GM23248 (cell line): Measurements from ENCODE around the gene NOL4L. TPM values are rescaled to one million over a fixed set of nuclear protein-coding genes. Genes with fewer than 3 reads are reported as not detected.

Experiments
- DNase-seq: peaks from one replicate; pipeline ENCODE4 v3.0.0-alpha.2; 2015
- H2AFZ ChIP-seq: fragments of 200-600 bp; sonication (generic); 2 replicates; pipeline ENCODE4 v1.6.1; 2016; ENCODE audit warnings: antibody characterized with exemption
- H3F3A ChIP-seq: fragments of 200-600 bp; sonication (generic); 2 replicates; pipeline ENCODE4 v1.6.1; 2016; ENCODE audit warnings: mild to moderate bottlenecking, antibody characterized with exemption, mixed run types; ENCODE audit not compliant: insufficient read depth
- H3K27ac ChIP-seq: fragments of 200-600 bp; sonication (generic); 2 replicates; pipeline ENCODE4 v1.5.1; 2016; ENCODE audit warnings: mild to moderate bottlenecking
- H3K27me3 ChIP-seq: fragments of 200-600 bp; sonication (generic); replicated peaks from 2 replicates; pipeline ENCODE4 v1.6.1; 2016; ENCODE audit warnings: mild to moderate bottlenecking; ENCODE audit not compliant: insufficient read depth
- H3K36me3 ChIP-seq: fragments of 200-600 bp; sonication (generic); 2 replicates; pipeline ENCODE4 v1.6.1; 2016; ENCODE audit warnings: low read depth, mild to moderate bottlenecking
- H3K4me1 ChIP-seq: fragments of 200-600 bp; sonication (generic); 2 replicates; pipeline ENCODE4 v1.6.1; 2016; ENCODE audit warnings: mild to moderate bottlenecking; ENCODE audit not compliant: insufficient read depth
- H3K4me2 ChIP-seq: fragments of 200-600 bp; sonication (generic); one replicate; pipeline ENCODE4 v1.6.1; 2016; ENCODE audit warnings: mild to moderate bottlenecking; ENCODE audit not compliant: unreplicated experiment
- H3K4me3 ChIP-seq: fragments of 200-600 bp; sonication (generic); 2 replicates; pipeline ENCODE4 v1.5.1; 2016; ENCODE audit warnings: mild to moderate bottlenecking
- H3K79me2 ChIP-seq: fragments of 200-600 bp; sonication (generic); 2 replicates; pipeline ENCODE4 v1.6.1; 2016; ENCODE audit warnings: mild to moderate bottlenecking; ENCODE audit not compliant: insufficient read depth
- H3K9ac ChIP-seq: fragments of 200-600 bp; sonication (generic); 2 replicates; pipeline ENCODE4 v1.6.1; 2016; ENCODE audit warnings: mild to moderate bottlenecking
- H3K9me2 ChIP-seq: fragments of 200-600 bp; sonication (generic); 2 replicates; pipeline ENCODE4 v1.6.1; 2016; ENCODE audit warnings: mixed run types, mild to moderate bottlenecking, moderate library complexity; ENCODE audit not compliant: insufficient read depth
- H3K9me3 ChIP-seq: fragments of 200-600 bp; sonication (generic); one replicate; pipeline ENCODE4 v1.6.1; 2017; ENCODE audit warnings: low read depth
- H4K20me1 ChIP-seq: fragments of 200-600 bp; sonication (generic); 2 replicates; pipeline ENCODE4 v1.6.0; 2016; ENCODE audit not compliant: insufficient read depth
- EZH2 ChIP-seq: fragments of 200-600 bp; sonication (generic); IDR thresholded peaks from 2 replicates; pipeline ENCODE4 v1.6.1; 2018; ENCODE audit warnings: antibody characterized with exemption, mild to moderate bottlenecking; ENCODE audit not compliant: insufficient read depth, poor library complexity, severe bottlenecking
- EZH2phosphoT487 ChIP-seq: fragments of 200-600 bp; sonication (generic); IDR thresholded peaks from 2 replicates; pipeline ENCODE4 v1.6.1; 2018; ENCODE audit warnings: antibody characterized with exemption, moderate library complexity, mild to moderate bottlenecking, low read depth; ENCODE audit not compliant: insufficient read depth
- WGBS, 2 experiments: methylation state at CpG; one replicate each; pipeline ENCODE4 v1.1.6; 2015 to 2017; ENCODE audit warnings: low lambda C conversion rate in 2 of 2, low coverage in 1 of 2; ENCODE audit errors: missing lambda C conversion rate in 2 of 2; 5-methylcytosine and 5-hydroxymethylcytosine counted together
- in situ Hi-C: fragments of 300-500 bp; cut with MboI; formaldehyde crosslinking; loops from 2 replicates; pipeline ENCODE4 v1.15.0; 2020
- polyA plus RNA-seq: library from polyadenylated mRNA; unstranded; fragments of >200 nt; fragmentation: Nextera tagmentation; extraction: Ambion mirVana; gene quantifications from 2 replicates; pipeline ENCODE4 v1.2.1, GENCODE V29; 2016
- total RNA-seq: library from RNA; depleted of rRNA; stranded (reverse); fragments of >200 nt; shearing (Covaris generic); gene quantifications from 2 replicates; pipeline ENCODE4 v1.2.3, GENCODE V29; 2014

Gene NOL4L
- total and polyA plus RNA-seq, 2 experiments from 2014 or later: 5.2 to 7.9 TPM

GRCh38 chr20:32519381-32519730 lies 65.8 kb downstream of the NOL4L start:
- in situ Hi-C loops: loop anchor here (10.0 kb wide), 1 partner anchor 135 kb away; no protein-coding TSS in a partner anchor
- DNase-seq: no peak
- Histone ChIP-seq H3K9ac (no peak overlapping the region), H3K36me3 (no peaks in the 10 kb centered on the region), H2AFZ (no peak overlapping the region), H3F3A (no peaks in the 10 kb centered on the region), H3K9me2 (no peaks in the 10 kb centered on the region), H3K27me3 (no peaks in the 10 kb centered on the region), H3K4me2 (no peak overlapping the region), H3K4me1 (no peaks in the 10 kb centered on the region), H3K9me3 (no peaks in the 10 kb centered on the region), H3K79me2 (no peaks in the 10 kb centered on the region), H3K27ac (no peak overlapping the region), H4K20me1 (no peaks in the 10 kb centered on the region), H3K4me3 (no peak overlapping the region)
- TF ChIP-seq EZH2phosphoT487: no peak
- TF ChIP-seq EZH2: no peak
- WGBS, 2 experiments: 85 to 89% methylated on average over 11 of the region's 11 CpGs

- no peaks in the 10 kb centered on the region for H3K9me2 ChIP-seq
- H3K9me3 ChIP-seq: no peaks in the 10 kb centered on the region
- no peaks in the 10 kb centered on the region for H4K20me1 ChIP-seq
- H2AFZ ChIP-seq: no peak overlapping the region
- in situ Hi-C loops: loop anchor here (10.0 kb wide), 1 partner anchor 136 kb away; no protein-coding TSS in a partner anchor
- H3K4me2 ChIP-seq: no peak overlapping the region
- no peak overlapping the region for H3K4me3 ChIP-seq
- DNase-seq: no peak
- no peak overlapping the region for H3K9ac ChIP-seq
- no peak overlapping the region for H3K27ac ChIP-seq
- H3F3A ChIP-seq: no peaks in the 10 kb centered on the region
- H3K4me1 ChIP-seq: no peaks in the 10 kb centered on the region
- WGBS, 2 experiments: 56 to 65% methylated on average over 13 to 14 of the region's 14 CpGs
- no peak for TF ChIP-seq EZH2phosphoT487
- TF ChIP-seq EZH2: no peak
- no peaks in the 10 kb centered on the region for H3K36me3 ChIP-seq
- no peaks in the 10 kb centered on the region for H3K27me3 ChIP-seq
- H3K79me2 ChIP-seq: no peaks in the 10 kb centered on the region
These were observed 66.3 kb downstream of the NOL4L start for GRCh38 chr20:32518593-32519380.

GRCh38 chr20:32517914-32518592 lies 67.1 kb downstream of the NOL4L start:
- Histone ChIP-seq H3K9ac (no peak overlapping the region), H3K4me1 (no peaks in the 10 kb centered on the region), H3K27ac (no peak overlapping the region), H3K9me3 (no peaks in the 10 kb centered on the region), H3K4me3 (no peak overlapping the region), H3K79me2 (no peaks in the 10 kb centered on the region), H2AFZ (no peak overlapping the region), H3K9me2 (no peaks in the 10 kb centered on the region), H4K20me1 (no peaks in the 10 kb centered on the region), H3K27me3 (no peaks in the 10 kb centered on the region), H3K36me3 (no peaks in the 10 kb centered on the region), H3K4me2 (no peak overlapping the region), H3F3A (no peaks in the 10 kb centered on the region)
- in situ Hi-C loops: loop anchor here (10.0 kb wide), 1 partner anchor 137 kb away; no protein-coding TSS in a partner anchor
- TF ChIP-seq EZH2: no peak
- TF ChIP-seq EZH2phosphoT487: no peak
- DNase-seq: no peak
- WGBS, 2 experiments: 56 to 64% methylated on average over 15 of the region's 15 CpGs

- Histone ChIP-seq H3F3A (no peaks in the 10 kb centered on the region), H4K20me1 (no peaks in the 10 kb centered on the region), H3K9me3 (no peaks in the 10 kb centered on the region), H3K9ac (no peak overlapping the region), H3K36me3 (no peaks in the 10 kb centered on the region), H3K4me2 (no peak overlapping the region), H3K4me1 (no peaks in the 10 kb centered on the region), H2AFZ (no peak overlapping the region), H3K27me3 (no peaks in the 10 kb centered on the region), H3K9me2 (no peaks in the 10 kb centered on the region), H3K79me2 (no peaks in the 10 kb centered on the region), H3K27ac (no peak overlapping the region), H3K4me3 (no peak overlapping the region)
- DNase-seq: no peak
- WGBS, 2 experiments: 75 to 89% methylated on average over 6 of the region's 6 CpGs
- in situ Hi-C loops: loop anchor here (10.0 kb wide), 1 partner anchor 137 kb away; no protein-coding TSS in a partner anchor
- TF ChIP-seq EZH2: no peak
- TF ChIP-seq EZH2phosphoT487: no peak
These were observed 67.6 kb downstream of the NOL4L start for GRCh38 chr20:32517518-32517873.
